Neuronal stem cell (in vitro differentiated cells): ENCODE data around the gene GAGE10.

Source experiments
- DNase-seq: peaks from one replicate; pipeline ENCODE4 v3.0.0-alpha.2; 2013; ENCODE audit warnings: low spot score
- H2AFZ ChIP-seq: one replicate; pipeline ENCODE4 v1.6.1; 2013; ENCODE audit warnings: mild to moderate bottlenecking, low read length, inconsistent platforms
- H2AK5ac ChIP-seq: 2 replicates; pipeline ENCODE4 v1.6.1; 2013; ENCODE audit warnings: low read depth, mild to moderate bottlenecking, inconsistent platforms, low read length, moderate library complexity, mixed read lengths
- H2BK120ac ChIP-seq: 2 replicates; pipeline ENCODE4 v1.6.1; 2013; ENCODE audit warnings: low read depth, mild to moderate bottlenecking, inconsistent platforms, low read length, moderate library complexity, mixed read lengths
- H2BK12ac ChIP-seq: one replicate; pipeline ENCODE4 v1.6.1; 2013; ENCODE audit warnings: low read length, inconsistent platforms
- H2BK15ac ChIP-seq: 2 replicates; pipeline ENCODE4 v1.6.1; 2013; ENCODE audit warnings: mild to moderate bottlenecking, low read length, inconsistent platforms, mixed read lengths
- H2BK5ac ChIP-seq: one replicate; pipeline ENCODE4 v1.6.1; 2013; ENCODE audit warnings: inconsistent platforms, mild to moderate bottlenecking, low read length, moderate library complexity
- H3K14ac ChIP-seq: one replicate; pipeline ENCODE4 v1.6.1; 2013; ENCODE audit warnings: low read length, inconsistent platforms
- H3K18ac ChIP-seq: 2 replicates; pipeline ENCODE4 v1.6.1; 2013; ENCODE audit warnings: low read length, inconsistent platforms
- H3K23ac ChIP-seq: 2 replicates; pipeline ENCODE4 v1.6.1; 2013; ENCODE audit warnings: low read depth, mild to moderate bottlenecking, mixed read lengths, low read length, inconsistent platforms; ENCODE audit not compliant: poor library complexity
- H3K27ac ChIP-seq: replicated peaks from 3 replicates; pipeline ENCODE4 v1.5.1; 2013; ENCODE audit warnings: low read length, inconsistent platforms
- H3K27me3 ChIP-seq, 3 experiments: 2 replicates each; pipeline ENCODE4 v1.6.1; 2013; ENCODE audit warnings: low read length in 3 of 3, mild to moderate bottlenecking in 2 of 3, inconsistent platforms in 1 of 3, low read depth in 1 of 3, mixed read lengths in 1 of 3, moderate library complexity in 1 of 3; ENCODE audit not compliant: control insufficient read depth in 3 of 3, insufficient read depth in 3 of 3
- H3K36me3 ChIP-seq, 2 donors: replicated peaks in 1 of 2; 2 replicates each; pipeline ENCODE4 v1.6.1; 2013; ENCODE audit warnings: low read length in 2 of 2; ENCODE audit not compliant: control insufficient read depth in 2 of 2, insufficient read depth in 2 of 2
- H3K4ac ChIP-seq: 2 replicates; pipeline ENCODE4 v1.6.1; 2013; ENCODE audit warnings: inconsistent platforms, mild to moderate bottlenecking, low read length, moderate library complexity
- H3K4me1 ChIP-seq, 2 donors: 1 replicate in 1 of 2; 2 replicates in 1 of 2; pipeline ENCODE4 v1.6.1; 2013; ENCODE audit warnings: low read length in 2 of 2, low read depth in 1 of 2; ENCODE audit not compliant: control insufficient read depth in 2 of 2, insufficient read depth in 1 of 2
- H3K4me2 ChIP-seq: one replicate; pipeline ENCODE4 v1.6.1; 2013; ENCODE audit warnings: mild to moderate bottlenecking, low read length, inconsistent platforms; ENCODE audit not compliant: insufficient read depth, poor library complexity, severe bottlenecking
- H3K4me3 ChIP-seq, 2 donors: 2 replicates each; pipeline ENCODE4 v1.5.1; 2013; ENCODE audit warnings: low read length in 2 of 2, mild to moderate bottlenecking in 2 of 2, inconsistent platforms in 1 of 2, moderate library complexity in 1 of 2
- H3K79me1 ChIP-seq: one replicate; pipeline ENCODE4 v1.6.1; 2013; ENCODE audit warnings: low read depth, mild to moderate bottlenecking, inconsistent platforms, low read length, moderate library complexity
- H3K9ac ChIP-seq: one replicate; pipeline ENCODE4 v1.6.1; 2013; ENCODE audit warnings: mild to moderate bottlenecking, low read depth, low read length, inconsistent platforms; ENCODE audit not compliant: poor library complexity
- H3K9me3 ChIP-seq, 2 donors: replicated peaks in 1 of 2; 2 replicates each; pipeline versions ENCODE3 to v1.6.1; 2013; ENCODE audit warnings: low read length in 2 of 2, mild to moderate bottlenecking in 2 of 2, inconsistent platforms in 1 of 2, low read depth in 1 of 2, mixed read lengths in 1 of 2, moderate library complexity in 1 of 2; ENCODE audit not compliant: control insufficient read depth in 2 of 2, insufficient read depth in 1 of 2
- H4K8ac ChIP-seq: one replicate; pipeline ENCODE4 v1.6.1; 2013; ENCODE audit warnings: low read depth, mild to moderate bottlenecking, inconsistent platforms, low read length, moderate library complexity
- H4K91ac ChIP-seq: one replicate; pipeline ENCODE4 v1.6.1; 2013; ENCODE audit warnings: low read length, low read depth, mild to moderate bottlenecking, inconsistent platforms; ENCODE audit not compliant: poor library complexity
- WGBS, 2 donors: extraction: QIAGEN DNeasy Blood & Tissue Kit; methylation state at CpG; one replicate each; pipeline ENCODE4 v1.1.7; 2013; ENCODE audit warnings: missing lambda C conversion rate in 2 of 2, mixed read lengths in 1 of 2; ENCODE audit not compliant: insufficient read length in 2 of 2, insufficient replicate concordance in 1 of 2; ENCODE audit errors: extremely low coverage in 2 of 2; 5-methylcytosine and 5-hydroxymethylcytosine counted together

GAGE10 gene

DNA sequence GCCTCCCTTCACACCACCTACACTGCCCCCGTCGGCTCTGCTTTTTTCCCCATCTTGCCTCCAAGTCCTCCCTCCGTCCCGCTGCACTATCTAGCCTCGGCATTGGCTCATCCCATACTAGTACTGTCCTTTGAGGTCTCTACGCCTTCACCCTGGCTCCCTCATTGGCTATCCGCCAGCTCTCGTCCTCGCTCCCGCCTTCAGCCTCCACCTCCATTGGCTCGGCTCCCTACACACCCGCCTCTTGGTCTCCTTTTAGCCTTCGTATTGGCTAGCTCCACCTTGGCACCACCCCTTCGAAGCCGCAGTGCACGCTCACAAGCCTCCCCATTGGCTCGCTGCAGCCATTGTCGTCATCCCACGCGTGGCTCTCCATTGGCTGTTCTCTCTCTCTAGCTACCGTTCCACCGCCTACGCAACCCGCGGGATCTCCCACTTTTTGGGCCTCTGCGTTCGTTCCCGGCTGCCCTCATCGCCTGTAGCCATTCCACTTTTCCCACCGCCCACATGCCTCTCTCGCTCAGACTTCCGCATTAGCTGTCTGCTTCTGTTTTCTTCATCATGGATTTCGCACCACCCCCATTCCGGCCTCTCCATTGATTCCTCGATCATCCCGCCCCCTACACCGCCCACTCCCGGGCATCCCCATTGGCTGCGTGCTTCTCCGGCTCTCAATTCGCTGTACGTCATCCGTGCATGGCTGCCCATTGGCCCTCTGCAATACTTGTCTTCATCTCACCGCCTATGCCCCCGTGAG is 34.3 kb upstream of the GAGE10 start:
- peaks cover 0 to 10% of the 10 kb centered on the region in 2 donors for H3K4me1 ChIP-seq

DNA sequence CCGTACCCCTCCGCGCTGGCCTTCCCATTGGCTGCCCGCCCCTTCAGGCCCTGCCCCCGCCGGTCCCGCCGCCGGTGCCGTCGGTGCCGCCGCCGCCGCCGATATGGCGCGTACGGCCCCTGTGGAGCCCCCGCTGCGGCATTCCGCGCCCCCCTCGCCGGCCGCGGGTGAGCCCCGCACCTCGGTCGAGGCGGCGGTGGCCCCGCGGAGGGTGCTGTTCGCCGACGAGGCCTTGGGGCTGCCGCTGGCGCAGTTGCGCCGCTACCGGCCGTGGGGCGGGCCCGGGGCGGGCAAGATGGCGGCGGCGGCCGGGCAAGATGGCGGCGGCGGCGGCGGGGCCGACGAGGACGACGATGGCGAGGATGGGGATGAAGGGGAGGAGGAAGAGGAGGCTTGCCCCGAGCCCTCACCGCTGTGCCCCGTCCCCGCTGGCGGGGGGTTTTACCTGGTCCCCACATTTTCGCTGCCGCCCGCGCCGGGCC is 33.6 kb upstream of the GAGE10 start, which contains the start of gene PPP1R3F:
PPP1R3F (plus strand) TSS at position 27 of the 482 bp plus-strand sequence; CDS start at position 104, 77 bp downstream.
- Histone ChIP-seq H3K23ac (no peak within 1 kb of the TSS), H4K91ac (no peak within 1 kb of the TSS), H3K18ac (peak within 1 kb of the TSS; percentile 91), H3K79me1 (peaks cover 15% of the 10 kb centered on the region), H2AFZ (peak within 1 kb of the TSS; percentile 92), H2BK120ac (no peak within 1 kb of the TSS), H3K9ac (peak within 1 kb of the TSS; percentile 91), H2BK5ac (no peak within 1 kb of the TSS), H3K4ac (peak within 1 kb of the TSS; percentile 76), H3K4me3 (peak within 1 kb of the TSS; percentile 73 to 95), H2AK5ac (peak within 1 kb of the TSS; percentile 94), H3K27me3 (no peaks in the 10 kb centered on the region), H3K14ac (peak within 1 kb of the TSS; percentile 21), H3K36me3 (peaks cover 7 to 19% of the 10 kb centered on the region in 2 donors), H3K4me1 (peaks cover 0 to 10% of the 10 kb centered on the region in 2 donors), H3K27ac (peak within 1 kb of the TSS; percentile 92), H2BK12ac (no peak within 1 kb of the TSS), H3K9me3 (no peaks in the 10 kb centered on the region), H4K8ac (no peak within 1 kb of the TSS), H3K4me2 (peak within 1 kb of the TSS; percentile 60), H2BK15ac (no peak within 1 kb of the TSS)
- no CpG with 5 or more reads among the region's 70 CpGs for WGBS, 2 donors
- no peak for DNase-seq

More for the DNA sequence above, 34.3 kb upstream of the GAGE10 start:
- Histone ChIP-seq H2AK5ac (no peak overlapping the region), H4K8ac (no peak overlapping the region), H3K18ac (peak overlapping the region; percentile 91), H3K79me1 (peaks cover 15% of the 10 kb centered on the region), H3K27ac (peak overlapping the region; percentile 92), H2BK12ac (no peak overlapping the region), H4K91ac (no peak overlapping the region), H2AFZ (peak overlapping the region; percentile 92), H2BK15ac (no peak overlapping the region), H3K4me3 (peak overlapping the region; percentile 73 to 95), H3K14ac (no peak overlapping the region), H3K9me3 (no peaks in the 10 kb centered on the region), H2BK120ac (no peak overlapping the region), H3K27me3 (no peaks in the 10 kb centered on the region), H3K4ac (no peak overlapping the region), H3K4me2 (no peak overlapping the region), H2BK5ac (no peak overlapping the region), H3K9ac (peak overlapping the region; percentile 72), H3K36me3 (peaks cover 7 to 19% of the 10 kb centered on the region in 2 donors), H3K23ac (no peak overlapping the region)
- WGBS, 2 donors = no CpG with 5 or more reads among the region's 45 CpGs
- DNase-seq = peak; percentile 91

DNA sequence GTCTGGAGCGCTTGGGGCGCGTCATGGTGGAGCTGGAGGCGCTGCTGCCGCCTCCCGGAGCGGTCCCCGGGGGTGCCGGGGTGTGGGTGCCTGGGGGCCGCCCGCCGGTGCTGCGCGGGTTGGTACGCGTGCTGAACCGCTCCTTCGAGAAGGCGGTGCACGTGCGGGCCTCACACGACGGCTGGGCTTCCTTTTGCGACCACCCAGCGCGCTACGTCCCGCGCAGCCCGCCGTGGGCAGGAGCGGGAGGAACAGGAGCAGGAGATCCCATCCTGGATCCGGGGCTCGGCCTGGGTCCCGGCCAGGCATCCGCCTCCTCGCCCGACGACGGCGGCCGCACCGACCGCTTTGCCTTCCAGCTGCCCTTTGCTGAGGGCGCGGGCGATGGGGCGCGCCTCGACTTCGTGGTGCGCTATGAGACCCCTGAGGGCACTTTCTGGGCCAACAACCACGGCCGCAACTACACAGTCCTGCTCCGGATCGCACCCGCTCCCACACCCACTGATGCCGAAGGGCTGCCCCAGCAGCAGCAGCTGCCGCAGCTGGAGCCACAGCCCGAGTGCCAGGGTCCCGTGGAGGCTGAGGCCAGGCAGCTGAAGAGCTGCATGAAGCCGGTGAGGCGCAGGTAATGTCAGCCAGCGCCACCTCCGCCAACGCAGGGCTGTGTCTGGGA is 33.1 kb upstream of the GAGE10 start:
- WGBS, 2 donors = no CpG with 5 or more reads among the region's 66 CpGs
- no peak overlapping the region for H2BK5ac ChIP-seq
- H2BK12ac ChIP-seq = no peak overlapping the region
- H2AFZ ChIP-seq = peak overlapping the region; percentile 78
- peaks cover 7 to 19% of the 10 kb centered on the region in 2 donors for H3K36me3 ChIP-seq
- peak overlapping the region; percentile 76 for H3K4ac ChIP-seq
- no peak overlapping the region for H3K23ac ChIP-seq
- peak overlapping the region; percentile 54 for H3K4me2 ChIP-seq
- peak overlapping the region; percentile 81 for H3K18ac ChIP-seq
- peak overlapping the region; percentile 91 for H3K9ac ChIP-seq
- peak overlapping the region; percentile 73 to 87 for H3K4me3 ChIP-seq
- H3K14ac ChIP-seq = peak overlapping the region; percentile 21
- no peak overlapping the region for H4K91ac ChIP-seq
- H3K27me3 ChIP-seq = no peaks in the 10 kb centered on the region
- H3K4me1 ChIP-seq = peaks cover 0 to 10% of the 10 kb centered on the region in 2 donors
- no peak for DNase-seq
- H2BK15ac ChIP-seq = no peak overlapping the region
- peak overlapping the region; percentile 82 for H3K27ac ChIP-seq
- H4K8ac ChIP-seq = no peak overlapping the region
- H2BK120ac ChIP-seq = no peak overlapping the region
- peak overlapping the region; percentile 94 for H2AK5ac ChIP-seq
- peaks cover 15% of the 10 kb centered on the region for H3K79me1 ChIP-seq
- no peaks in the 10 kb centered on the region for H3K9me3 ChIP-seq

DNA sequence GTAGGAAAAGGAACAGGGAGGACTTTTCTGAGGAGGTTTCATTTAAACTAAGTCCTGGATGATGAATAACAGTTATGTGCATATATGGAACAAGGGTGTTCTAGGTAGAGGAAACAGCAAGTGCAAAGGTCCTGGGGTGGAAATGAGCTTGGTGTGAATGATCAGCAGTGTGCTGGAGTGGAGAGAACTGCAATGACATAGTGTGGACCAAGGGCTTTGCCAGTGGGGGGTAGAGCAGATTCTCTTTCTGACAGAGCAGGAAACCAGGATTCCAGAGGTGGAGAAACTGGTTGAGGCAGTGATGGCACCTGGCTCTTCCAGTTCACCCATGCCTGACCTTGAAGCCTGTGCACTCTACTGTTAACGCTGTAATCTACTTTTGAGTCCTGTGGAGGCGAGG is 32.1 kb upstream of the GAGE10 start:
- Histone ChIP-seq H3K27ac (no peak overlapping the region), H3K36me3 (peaks cover 7 to 19% of the 10 kb centered on the region in 2 donors), H2BK15ac (no peak overlapping the region), H3K9me3 (no peaks in the 10 kb centered on the region), H3K4ac (no peak overlapping the region), H3K18ac (no peak overlapping the region), H3K4me1 (peaks cover 0 to 10% of the 10 kb centered on the region in 2 donors), H2AK5ac (no peak overlapping the region), H2BK12ac (no peak overlapping the region), H3K27me3 (no peaks in the 10 kb centered on the region), H3K23ac (no peak overlapping the region), H3K9ac (no peak overlapping the region), H3K4me3 (no peak overlapping the region), H3K4me2 (no peak overlapping the region), H3K14ac (no peak overlapping the region), H2BK120ac (no peak overlapping the region), H2AFZ (no peak overlapping the region), H4K91ac (no peak overlapping the region), H3K79me1 (peaks cover 15% of the 10 kb centered on the region), H4K8ac (no peak overlapping the region), H2BK5ac (no peak overlapping the region)
- no CpG with 5 or more reads among the region's 2 CpGs for whole genome bisulfite sequencing, 2 donors
- no peak for DNase-seq
